VCaP (cell line): ENCODE measurements around the gene SKA2.
"Not testable (repeated sequence)": the region's sequence is repeated elsewhere in the genome, so short reads cannot be mapped to it uniquely, and the experiment has no call there.

Experiments
- H3K27ac ChIP-seq: fragments of 450-650 bp; 2 replicates; pipeline ENCODE4 v1.5.1; 2017
- TF ChIP-seq, protein P1 (sequence below): fragments of 450-650 bp; conservative IDR thresholded peaks from 2 replicates; pipeline ENCODE4 v1.5.1; 2017; ENCODE audit warnings: mild to moderate bottlenecking, moderate library complexity

SKA2 gene

DNA sequence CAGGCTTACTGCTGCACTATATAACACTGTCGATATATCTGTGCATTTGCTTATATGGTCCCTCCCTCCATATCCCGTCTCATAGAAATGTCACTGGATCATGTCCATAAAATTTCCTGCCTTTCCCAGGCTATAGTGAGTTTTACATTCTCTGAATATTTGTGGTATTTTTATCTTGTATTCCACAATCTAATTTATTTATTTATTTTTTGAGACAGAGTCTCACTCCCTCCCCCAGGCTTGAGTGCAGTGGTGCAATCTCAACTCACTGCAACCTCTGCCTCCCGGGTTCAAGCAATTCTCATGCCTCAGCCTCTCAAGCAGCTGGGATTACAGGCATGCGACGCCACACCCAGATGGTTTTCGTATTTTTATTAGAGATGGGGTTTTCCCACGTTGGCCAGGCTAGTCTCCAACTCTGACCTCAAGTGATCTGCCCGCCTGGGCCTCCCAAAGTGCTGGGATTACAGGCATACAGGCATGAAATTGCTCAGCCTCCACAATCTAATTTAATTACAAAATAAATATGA lies 61.2 kb downstream of the SKA2 start:
- TF ChIP-seq, protein P1, sequence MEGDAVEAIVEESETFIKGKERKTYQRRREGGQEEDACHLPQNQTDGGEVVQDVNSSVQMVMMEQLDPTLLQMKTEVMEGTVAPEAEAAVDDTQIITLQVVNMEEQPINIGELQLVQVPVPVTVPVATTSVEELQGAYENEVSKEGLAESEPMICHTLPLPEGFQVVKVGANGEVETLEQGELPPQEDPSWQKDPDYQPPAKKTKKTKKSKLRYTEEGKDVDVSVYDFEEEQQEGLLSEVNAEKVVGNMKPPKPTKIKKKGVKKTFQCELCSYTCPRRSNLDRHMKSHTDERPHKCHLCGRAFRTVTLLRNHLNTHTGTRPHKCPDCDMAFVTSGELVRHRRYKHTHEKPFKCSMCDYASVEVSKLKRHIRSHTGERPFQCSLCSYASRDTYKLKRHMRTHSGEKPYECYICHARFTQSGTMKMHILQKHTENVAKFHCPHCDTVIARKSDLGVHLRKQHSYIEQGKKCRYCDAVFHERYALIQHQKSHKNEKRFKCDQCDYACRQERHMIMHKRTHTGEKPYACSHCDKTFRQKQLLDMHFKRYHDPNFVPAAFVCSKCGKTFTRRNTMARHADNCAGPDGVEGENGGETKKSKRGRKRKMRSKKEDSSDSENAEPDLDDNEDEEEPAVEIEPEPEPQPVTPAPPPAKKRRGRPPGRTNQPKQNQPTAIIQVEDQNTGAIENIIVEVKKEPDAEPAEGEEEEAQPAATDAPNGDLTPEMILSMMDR, result no peak
- no peak overlapping the region for H3K27ac ChIP-seq

DNA sequence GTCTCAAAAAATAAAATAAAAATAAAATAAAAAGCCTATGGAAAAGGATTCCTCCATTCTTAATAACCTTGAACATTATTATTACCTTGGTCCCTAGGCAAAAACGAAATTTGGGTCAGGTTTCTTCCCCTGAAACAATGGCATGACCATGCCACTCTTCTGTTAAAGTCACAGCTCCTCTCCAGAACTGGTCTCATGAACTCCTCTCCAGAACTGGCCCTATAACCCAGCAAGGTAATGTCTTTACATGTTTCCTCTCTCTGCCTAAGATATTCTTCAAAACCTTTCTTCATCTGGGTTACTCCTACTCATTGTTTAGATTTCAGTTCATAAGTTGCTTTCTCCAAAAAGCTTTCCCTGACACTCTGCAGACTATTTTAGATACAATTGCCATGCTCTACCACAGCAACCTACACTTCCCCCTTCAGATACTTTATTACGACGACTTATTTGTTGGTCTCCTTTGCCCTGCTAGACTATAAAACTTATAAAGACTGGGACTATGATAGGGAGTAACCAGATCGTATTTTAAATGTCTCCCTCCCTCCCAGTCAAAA lies 61.8 kb downstream of the SKA2 start:
- TF ChIP-seq, protein P1, result no peak
- H3K27ac ChIP-seq, result no peak overlapping the region

DNA sequence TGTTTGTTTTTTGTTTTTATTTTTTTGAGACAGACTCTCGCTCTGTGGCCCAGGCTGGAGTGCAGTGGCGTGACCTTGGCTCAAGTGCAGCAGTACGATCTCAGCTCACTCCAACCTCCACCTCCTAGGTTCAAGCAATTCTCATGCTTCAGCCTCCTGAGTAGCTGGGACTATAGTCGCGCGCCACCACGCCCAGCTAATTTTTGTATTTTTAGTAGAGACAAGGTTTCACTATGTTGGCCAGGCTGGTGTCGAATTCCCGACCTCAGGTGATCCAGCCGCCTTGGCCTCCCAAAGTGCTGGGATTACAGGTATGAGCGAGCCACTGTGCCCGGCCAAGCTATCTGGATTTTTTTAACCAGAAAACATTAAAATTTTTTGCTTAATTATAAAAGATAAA lies 64.4 kb downstream of the SKA2 start:
- not testable (repeated sequence) for H3K27ac ChIP-seq

DNA sequence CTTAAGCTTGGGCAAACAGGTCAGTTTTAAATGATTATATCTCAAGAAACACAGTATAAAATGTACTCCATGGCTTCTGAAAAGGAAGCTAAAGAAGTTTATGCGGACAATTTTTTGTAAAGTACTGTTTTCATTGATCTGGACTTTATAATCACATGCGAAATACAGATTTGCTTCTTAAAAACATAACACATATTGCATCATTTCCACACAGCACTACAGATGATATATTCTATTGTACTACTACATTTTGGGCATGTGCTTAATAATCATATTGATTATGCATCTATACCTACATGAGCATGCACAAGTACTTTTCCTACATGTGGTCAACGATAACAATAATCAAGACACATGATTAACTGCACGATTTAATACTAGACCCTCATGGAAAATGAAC lies 70.8 kb downstream of the SKA2 start:
- no peak overlapping the region for H3K27ac ChIP-seq
- TF ChIP-seq, protein P1, result no peak

DNA sequence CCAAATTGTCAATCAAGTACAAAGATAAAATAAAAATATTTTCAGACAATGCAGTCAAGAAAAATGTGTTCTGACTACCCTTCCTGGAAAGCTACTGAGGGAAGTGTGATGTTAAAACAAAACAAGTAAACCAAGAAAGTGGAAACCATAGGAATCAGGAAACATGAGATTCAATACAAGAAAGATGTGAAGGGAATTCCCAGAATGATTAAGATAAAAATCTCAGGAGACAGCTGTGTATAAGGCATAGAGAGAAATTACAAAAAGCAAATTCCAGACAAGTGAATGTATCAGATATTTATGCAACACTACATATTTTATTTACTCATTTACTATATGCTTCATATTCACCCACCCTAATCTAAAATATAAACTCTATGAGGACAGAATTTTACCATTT lies 80.5 kb downstream of the SKA2 start:
- H3K27ac ChIP-seq, result no peak overlapping the region
- TF ChIP-seq, protein P1, result no peak

DNA sequence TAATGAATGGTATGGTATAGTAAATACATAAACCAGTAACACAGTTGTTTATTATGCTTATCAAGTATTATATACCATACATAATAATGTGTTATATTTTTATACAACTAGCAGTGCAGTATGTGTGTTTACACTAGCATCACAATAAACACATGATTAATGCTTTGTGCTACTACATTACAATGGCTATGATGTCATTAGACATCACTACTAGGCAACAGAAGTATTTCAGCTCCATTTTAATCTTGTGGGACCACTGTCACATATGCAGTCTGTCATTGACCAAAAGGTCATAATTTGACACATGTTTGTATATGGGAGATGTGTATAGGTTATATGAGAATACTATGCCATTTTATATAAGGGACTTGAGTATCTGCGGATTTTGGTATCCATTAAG lies 81.0 kb downstream of the SKA2 start:
- H3K27ac ChIP-seq, result no peak overlapping the region

DNA sequence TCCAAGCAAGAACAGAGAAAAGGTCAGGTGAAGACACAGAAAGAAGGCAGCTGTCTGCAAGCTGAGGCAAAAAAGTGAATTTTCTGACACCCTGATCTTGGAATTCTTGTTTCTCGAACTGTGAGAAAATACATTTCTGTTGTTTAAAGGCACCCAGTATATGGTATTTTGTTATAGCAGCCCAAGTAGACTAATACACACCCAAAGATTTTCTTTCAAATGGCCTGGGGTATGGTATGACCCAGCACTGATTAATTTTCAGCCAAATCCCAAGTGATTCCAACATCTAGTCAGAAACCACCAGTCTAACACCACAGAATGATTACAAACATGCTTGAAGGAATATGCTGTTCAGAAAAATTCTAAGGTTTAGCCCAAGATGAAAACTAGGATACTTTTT lies 85.1 kb downstream of the SKA2 start:
- TF ChIP-seq, protein P1, result no peak
- no peak overlapping the region for H3K27ac ChIP-seq

More for the DNA sequence above, 81.0 kb downstream of the SKA2 start:
- TF ChIP-seq, protein P1, result no peak

DNA sequence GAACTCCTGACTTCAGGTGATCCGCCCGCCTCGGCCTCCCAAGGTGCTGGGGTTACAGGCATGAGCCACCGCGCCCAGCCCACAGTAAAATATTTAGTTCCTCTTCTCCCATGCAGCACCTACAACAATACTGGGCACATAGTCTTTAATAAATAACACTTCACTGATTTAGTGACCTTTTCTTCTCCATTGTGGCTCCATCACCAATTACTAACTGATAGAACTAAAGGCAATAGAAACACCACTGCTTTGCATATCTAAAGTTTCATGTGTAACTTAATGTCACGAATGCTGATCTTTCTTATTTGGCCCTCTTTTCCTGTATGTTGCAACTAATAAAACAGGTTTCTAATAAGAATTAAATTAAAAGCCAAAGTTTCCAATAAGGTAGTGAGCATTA lies 87.2 kb downstream of the SKA2 start:
- no peak overlapping the region for H3K27ac ChIP-seq
- TF ChIP-seq, protein P1, result no peak
